GM12878 (cell line): ENCODE data around the gene FOXA2. TPM values are rescaled to one million over a fixed set of nuclear protein-coding genes. Genes with fewer than 3 reads are reported as not detected.

ENCODE experiments used
- ATAC-seq: fragments of 200-7000 bp; cut with Tn5 transposase; 3 replicates; pipeline ENCODE4 v1.9.1; 2020; ENCODE audit warnings: mild to moderate bottlenecking, moderate library complexity
- BruUV-seq: library from RNA; stranded (reverse); fragments of 400-500 nt; replicated peaks from 2 replicates; lab custom pipeline; 2021; lab: Mats Ljungman, UMichigan
- CTCF ChIA-PET: fragments of 300-600 bp; sonication (Branson Sonifier 250); formaldehyde crosslinking; extraction: SDS; loops from one replicate; lab custom pipeline; 2021; ENCODE audit warnings: inconsistent platforms; lab: Yijun Ruan, JAX
- POLR2A ChIA-PET: fragments of 350-600 bp; formaldehyde crosslinking; extraction: SDS; loops from one replicate; lab custom pipeline; 2021; ENCODE audit warnings: inconsistent platforms; lab: Charles Lee
- RAD21 ChIA-PET: fragments of 300-600 bp; sonication (Branson Sonifier 250); formaldehyde crosslinking; loops from one replicate; lab custom pipeline; 2023; ENCODE audit warnings: antibody characterized with exemption; ENCODE audit not compliant: unreplicated experiment; lab: Charles Lee
- SMC1A ChIA-PET: fragments of 300-600 bp; sonication (Branson Sonifier 250); formaldehyde crosslinking; loops from one replicate; lab custom pipeline; 2023; ENCODE audit not compliant: unreplicated experiment, uncharacterized antibody; lab: Charles Lee
- DNase-seq: peaks from one replicate; pipeline ENCODE4 v3.0.0-alpha.2; 2011; ENCODE audit warnings: low read depth, low spot score
- FAIRE-seq: peaks from 3 replicates; lab custom pipeline; 2011; peaks lifted over from hg19 to GRCh38; lab: Jason Lieb, UNC
- H2AFZ ChIP-seq: 2 replicates; pipeline ENCODE4 v1.6.0; 2011; ENCODE audit warnings: low read depth, low read length, control low read depth; ENCODE audit not compliant: control insufficient read depth
- H3K27ac ChIP-seq: 2 replicates; pipeline ENCODE4 v1.5.1; 2011; ENCODE audit warnings: control low read depth; ENCODE audit not compliant: control insufficient read depth, insufficient read depth
- H3K27me3 ChIP-seq, 2 experiments: replicated peaks in 1 of 2; 2 replicates each; pipeline versions ENCODE4 v1.6.0 to v1.6.1; 2011; ENCODE audit warnings: low read length in 1 of 2; ENCODE audit not compliant: control insufficient read depth in 2 of 2, insufficient read depth in 2 of 2
- H3K36me3 ChIP-seq, 2 experiments: 2 replicates each; pipeline ENCODE4 v1.5.1; 2011; ENCODE audit warnings: low read length in 1 of 2; ENCODE audit not compliant: control insufficient read depth in 2 of 2, insufficient read depth in 2 of 2
- H3K4me1 ChIP-seq: 2 replicates; pipeline ENCODE4 v1.6.1; 2011; ENCODE audit warnings: mild to moderate bottlenecking, low read length, moderate library complexity, mixed read lengths; ENCODE audit not compliant: control insufficient read depth, insufficient read depth
- H3K4me2 ChIP-seq: 2 replicates; pipeline ENCODE4 v1.6.0; 2011; ENCODE audit warnings: control low read depth; ENCODE audit not compliant: control insufficient read depth, insufficient read depth
- H3K4me3 ChIP-seq: fragments of 200-600 bp; sonication (generic); 2 replicates; pipeline ENCODE4 v1.5.1; 2016
- H3K79me2 ChIP-seq: 2 replicates; pipeline ENCODE4 v1.6.0; 2011; ENCODE audit warnings: low read length; ENCODE audit not compliant: control insufficient read depth, insufficient read depth
- H3K9ac ChIP-seq: 2 replicates; pipeline ENCODE4 v1.8.0; 2011; ENCODE audit warnings: low read length, control low read depth, mixed read lengths; ENCODE audit not compliant: control insufficient read depth, insufficient read depth
- H3K9me3 ChIP-seq: replicated peaks from 3 replicates; pipeline ENCODE4 v1.5.1; 2011; ENCODE audit warnings: mild to moderate bottlenecking, low read length; ENCODE audit not compliant: control insufficient read depth, insufficient read depth
- H4K20me1 ChIP-seq: 2 replicates; pipeline ENCODE4 v1.6.0; 2011; ENCODE audit not compliant: control insufficient read depth, insufficient read depth
- BACH1 ChIP-seq: fragments of 450-650 bp; IDR thresholded peaks from 2 replicates; pipeline ENCODE4 v1.6.1; 2017; ENCODE audit warnings: mild to moderate bottlenecking, borderline replicate concordance
- HDAC6 ChIP-seq: fragments of 200-600 bp; sonication (generic); IDR thresholded peaks from one replicate; pipeline ENCODE4 v1.8.0; 2017; ENCODE audit warnings: antibody characterized with exemption; ENCODE audit not compliant: unreplicated experiment
- JUND ChIP-seq: IDR thresholded peaks from 2 replicates; pipeline ENCODE4 v1.6.1; 2012; ENCODE audit warnings: low read depth, mild to moderate bottlenecking, low read length, improper control_type of control experiment, moderate library complexity
- MTA2 ChIP-seq: fragments of 450-650 bp; IDR thresholded peaks from 2 replicates; pipeline ENCODE4 v1.6.1; 2016; ENCODE audit warnings: low read depth, mild to moderate bottlenecking, moderate library complexity
- PAX8 ChIP-seq: fragments of 450-650 bp; IDR thresholded peaks from 2 replicates; pipeline ENCODE4 v1.6.1; 2017; ENCODE audit warnings: mild to moderate bottlenecking, moderate library complexity
- POLR2A ChIP-seq: IDR thresholded peaks from 2 replicates; pipeline ENCODE4 v1.6.1; 2011; ENCODE audit warnings: low read depth, mild to moderate bottlenecking, low read length
- POLR2AphosphoS2 ChIP-seq: IDR thresholded peaks from 2 replicates; pipeline ENCODE4 v1.6.1; 2011; ENCODE audit warnings: low read depth, mild to moderate bottlenecking, low read length, improper control_type of control experiment, moderate library complexity
- ZNF384 ChIP-seq: IDR thresholded peaks from 2 replicates; pipeline ENCODE4 v1.6.1; 2012; ENCODE audit warnings: low read depth, mild to moderate bottlenecking, low read length, improper control_type of control experiment, borderline replicate concordance
- WGBS: methylation state at CpG from one replicate; pipeline ENCODE4 v1.1.6; 2016; ENCODE audit warnings: low lambda C conversion rate; ENCODE audit not compliant: insufficient replicate concordance, insufficient coverage; ENCODE audit errors: missing lambda C conversion rate; 5-methylcytosine and 5-hydroxymethylcytosine counted together
- in situ Hi-C: fragments of 300-500 bp; cut with MboI; formaldehyde crosslinking; loops from 9 replicates; pipeline ENCODE4 v1.14.3; 2018; ENCODE audit warnings: mixed read lengths
- intact Hi-C: fragments of 100-400 bp; cut with micrococcal nuclease; formaldehyde crosslinking; loops from one replicate; pipeline ENCODE4 v1.14.2; 2022; ENCODE audit not compliant: unreplicated experiment
- polyA plus RNA-seq, 11 experiments: library from polyadenylated mRNA; depleted of rRNA in 4 of 11; unstranded in 6 of 11; stranded (reverse) in 5 of 11; fragments of >200 nt; fragmentation: Nextera tagmentation in 4 of 11; fragmentation: Illumina TruSeq in 1 of 11; extraction: Ambion mirVana in 4 of 11; extraction: Trizol in 1 of 11; gene quantifications; 1 replicate in 1 of 11; 2 replicates in 10 of 11; pipeline versions ENCODE4 v1.2.1 to v1.2.3, GENCODE V29; 2011 to 2016; ENCODE audit warnings: inconsistent platforms in 2 of 11, missing spikeins in 2 of 11, low read depth in 1 of 11
- total RNA-seq, 4 experiments: library from RNA; depleted of rRNA in 3 of 4; stranded (reverse); fragments of >200 nt in 3 of 4; fragmentation: Illumina TruSeq in 1 of 4; extraction: Trizol in 1 of 4; gene quantifications; 2 replicates each; pipeline versions ENCODE4 v1.2.1 to v1.2.3, GENCODE V29; 2013 to 2021
- TF ChIP-seq, protein P1 (sequence below): IDR thresholded peaks from 2 replicates; pipeline ENCODE4 v1.6.1; 2012; ENCODE audit warnings: mild to moderate bottlenecking, low read depth, low read length
- TF ChIP-seq, protein P2 (sequence below): IDR thresholded peaks from 2 replicates; pipeline ENCODE4 v1.6.1; 2011; ENCODE audit warnings: mild to moderate bottlenecking, low read depth, low read length, moderate library complexity; ENCODE audit not compliant: insufficient replicate concordance
- TF ChIP-seq, protein P3 (sequence below): fragments of 450-650 bp; IDR thresholded peaks from 2 replicates; pipeline ENCODE4 v1.6.1; 2017; ENCODE audit warnings: mild to moderate bottlenecking, low read depth, inconsistent platforms; ENCODE audit not compliant: poor library complexity, severe bottlenecking
- TF ChIP-seq, protein P4 (sequence below): fragments of 450-650 bp; IDR thresholded peaks from 2 replicates; pipeline ENCODE4 v1.6.1; 2018; ENCODE audit warnings: borderline replicate concordance, mild to moderate bottlenecking; ENCODE audit not compliant: partially characterized antibody

FOXA2 gene
- total and polyA plus RNA-seq, 10 of the 15 experiments (the other 5 are each of a cell fraction or from before 2014, with no cell fraction given) = not detected

DNA sequence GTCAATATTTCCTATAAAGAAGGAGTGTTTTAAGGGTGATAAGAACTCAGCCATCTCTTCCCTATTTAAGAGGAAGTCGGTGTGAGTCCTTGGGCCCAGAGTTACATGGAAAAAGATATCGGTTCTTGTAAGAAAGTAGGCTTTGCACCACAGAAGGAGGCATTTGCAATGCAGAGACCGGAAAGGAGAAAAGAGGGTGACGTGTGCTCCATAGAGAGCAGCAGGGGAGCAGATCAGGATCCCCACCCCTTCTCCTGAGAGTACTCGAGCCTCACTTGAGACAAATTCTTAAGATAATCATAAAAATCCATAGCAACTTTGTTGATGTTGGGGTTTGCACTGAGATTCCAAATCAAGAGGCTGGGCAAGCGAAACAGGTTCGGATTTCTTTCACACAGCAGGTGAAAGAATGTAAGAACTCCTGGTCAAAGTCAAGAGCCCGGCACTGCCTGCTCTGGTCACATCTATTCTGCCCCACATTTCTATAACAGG lies 27.8 kb downstream of the FOXA2 start (continued):
- TF ChIP-seq, protein P1, sequence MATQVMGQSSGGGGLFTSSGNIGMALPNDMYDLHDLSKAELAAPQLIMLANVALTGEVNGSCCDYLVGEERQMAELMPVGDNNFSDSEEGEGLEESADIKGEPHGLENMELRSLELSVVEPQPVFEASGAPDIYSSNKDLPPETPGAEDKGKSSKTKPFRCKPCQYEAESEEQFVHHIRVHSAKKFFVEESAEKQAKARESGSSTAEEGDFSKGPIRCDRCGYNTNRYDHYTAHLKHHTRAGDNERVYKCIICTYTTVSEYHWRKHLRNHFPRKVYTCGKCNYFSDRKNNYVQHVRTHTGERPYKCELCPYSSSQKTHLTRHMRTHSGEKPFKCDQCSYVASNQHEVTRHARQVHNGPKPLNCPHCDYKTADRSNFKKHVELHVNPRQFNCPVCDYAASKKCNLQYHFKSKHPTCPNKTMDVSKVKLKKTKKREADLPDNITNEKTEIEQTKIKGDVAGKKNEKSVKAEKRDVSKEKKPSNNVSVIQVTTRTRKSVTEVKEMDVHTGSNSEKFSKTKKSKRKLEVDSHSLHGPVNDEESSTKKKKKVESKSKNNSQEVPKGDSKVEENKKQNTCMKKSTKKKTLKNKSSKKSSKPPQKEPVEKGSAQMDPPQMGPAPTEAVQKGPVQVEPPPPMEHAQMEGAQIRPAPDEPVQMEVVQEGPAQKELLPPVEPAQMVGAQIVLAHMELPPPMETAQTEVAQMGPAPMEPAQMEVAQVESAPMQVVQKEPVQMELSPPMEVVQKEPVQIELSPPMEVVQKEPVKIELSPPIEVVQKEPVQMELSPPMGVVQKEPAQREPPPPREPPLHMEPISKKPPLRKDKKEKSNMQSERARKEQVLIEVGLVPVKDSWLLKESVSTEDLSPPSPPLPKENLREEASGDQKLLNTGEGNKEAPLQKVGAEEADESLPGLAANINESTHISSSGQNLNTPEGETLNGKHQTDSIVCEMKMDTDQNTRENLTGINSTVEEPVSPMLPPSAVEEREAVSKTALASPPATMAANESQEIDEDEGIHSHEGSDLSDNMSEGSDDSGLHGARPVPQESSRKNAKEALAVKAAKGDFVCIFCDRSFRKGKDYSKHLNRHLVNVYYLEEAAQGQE = no peak
- TF ChIP-seq MTA2 (no peak), ZNF384 (no peak), POLR2AphosphoS2 (no peak)
- TF ChIP-seq, protein P2, sequence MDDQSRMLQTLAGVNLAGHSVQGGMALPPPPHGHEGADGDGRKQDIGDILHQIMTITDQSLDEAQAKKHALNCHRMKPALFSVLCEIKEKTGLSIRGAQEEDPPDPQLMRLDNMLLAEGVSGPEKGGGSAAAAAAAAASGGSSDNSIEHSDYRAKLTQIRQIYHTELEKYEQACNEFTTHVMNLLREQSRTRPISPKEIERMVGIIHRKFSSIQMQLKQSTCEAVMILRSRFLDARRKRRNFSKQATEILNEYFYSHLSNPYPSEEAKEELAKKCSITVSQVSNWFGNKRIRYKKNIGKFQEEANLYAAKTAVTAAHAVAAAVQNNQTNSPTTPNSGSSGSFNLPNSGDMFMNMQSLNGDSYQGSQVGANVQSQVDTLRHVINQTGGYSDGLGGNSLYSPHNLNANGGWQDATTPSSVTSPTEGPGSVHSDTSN = no peak

DNA sequence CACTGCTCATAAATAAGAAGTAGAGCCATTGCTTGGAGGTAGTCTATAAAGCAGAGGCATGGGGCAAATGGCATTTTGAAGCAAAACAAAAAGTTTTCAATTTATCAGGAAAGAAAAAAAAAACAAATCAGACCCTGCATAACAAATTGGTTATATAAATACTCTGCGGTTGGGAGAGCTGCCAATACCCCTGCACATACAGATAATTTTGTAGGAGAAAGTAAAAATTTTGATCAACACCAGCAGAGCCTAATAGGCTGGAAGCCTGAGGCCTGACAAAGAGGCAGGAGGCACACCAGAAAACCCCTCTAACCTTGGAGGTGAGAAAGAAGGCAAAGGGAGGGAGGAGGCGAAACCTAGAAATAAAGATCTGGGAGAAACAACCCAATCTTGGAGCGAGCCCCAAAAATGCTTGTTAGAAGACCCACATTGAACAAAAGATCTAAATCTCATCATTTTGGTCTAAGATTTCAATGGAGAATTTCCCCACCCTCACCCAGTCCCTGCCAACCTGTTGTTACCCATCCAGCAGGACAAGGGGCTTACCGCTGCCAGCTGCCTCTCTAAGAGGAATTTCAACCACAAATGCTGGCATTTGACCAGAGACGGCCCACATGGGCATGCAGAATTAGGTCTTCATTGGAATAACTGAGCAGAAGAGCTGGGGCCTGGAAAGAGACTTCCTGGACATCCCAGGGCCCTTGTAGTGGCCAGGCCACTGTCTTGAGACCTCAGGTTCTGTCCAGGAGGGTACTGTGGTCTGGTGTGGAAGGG lies 28.4 kb downstream of the FOXA2 start:
- ChIA-PET POLR2A (no interaction called here), SMC1A (no interaction called here), RAD21 (no interaction called here), CTCF (no interaction called here)
- H3K27ac ChIP-seq = no peak overlapping the region
- no TSS peak for BruUV-seq
- H4K20me1 ChIP-seq = no peaks in the 10 kb centered on the region
- H2AFZ ChIP-seq = no peak overlapping the region
- intact Hi-C loops = no loop called here
- H3K27me3 ChIP-seq = peaks cover 0 to 4% of the 10 kb centered on the region in 2 experiments; a peak in 3 of 4 replicates
- H3K36me3 ChIP-seq = no peaks in the 10 kb centered on the region
- WGBS = 9% methylated on average over 5 of the region's 5 CpGs
- H3K4me2 ChIP-seq = no peak overlapping the region
- no peak for ATAC-seq
- no peaks in the 10 kb centered on the region for H3K4me1 ChIP-seq
- no peak overlapping the region for H3K4me3 ChIP-seq
- in situ Hi-C loops = no loop called here
- no peak overlapping the region for H3K9ac ChIP-seq
- no peak for FAIRE-seq
- no peaks in the 10 kb centered on the region for H3K79me2 ChIP-seq
- DNase-seq = no peak
- no peaks in the 10 kb centered on the region for H3K9me3 ChIP-seq
- TF ChIP-seq, protein P3, sequence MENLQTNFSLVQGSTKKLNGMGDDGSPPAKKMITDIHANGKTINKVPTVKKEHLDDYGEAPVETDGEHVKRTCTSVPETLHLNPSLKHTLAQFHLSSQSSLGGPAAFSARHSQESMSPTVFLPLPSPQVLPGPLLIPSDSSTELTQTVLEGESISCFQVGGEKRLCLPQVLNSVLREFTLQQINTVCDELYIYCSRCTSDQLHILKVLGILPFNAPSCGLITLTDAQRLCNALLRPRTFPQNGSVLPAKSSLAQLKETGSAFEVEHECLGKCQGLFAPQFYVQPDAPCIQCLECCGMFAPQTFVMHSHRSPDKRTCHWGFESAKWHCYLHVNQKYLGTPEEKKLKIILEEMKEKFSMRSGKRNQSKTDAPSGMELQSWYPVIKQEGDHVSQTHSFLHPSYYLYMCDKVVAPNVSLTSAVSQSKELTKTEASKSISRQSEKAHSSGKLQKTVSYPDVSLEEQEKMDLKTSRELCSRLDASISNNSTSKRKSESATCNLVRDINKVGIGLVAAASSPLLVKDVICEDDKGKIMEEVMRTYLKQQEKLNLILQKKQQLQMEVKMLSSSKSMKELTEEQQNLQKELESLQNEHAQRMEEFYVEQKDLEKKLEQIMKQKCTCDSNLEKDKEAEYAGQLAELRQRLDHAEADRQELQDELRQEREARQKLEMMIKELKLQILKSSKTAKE = no peak
- TF ChIP-seq HDAC6 (no peak), PAX8 (no peak), BACH1 (no peak), POLR2A (no peak), JUND (no peak)
- TF ChIP-seq, protein P4, sequence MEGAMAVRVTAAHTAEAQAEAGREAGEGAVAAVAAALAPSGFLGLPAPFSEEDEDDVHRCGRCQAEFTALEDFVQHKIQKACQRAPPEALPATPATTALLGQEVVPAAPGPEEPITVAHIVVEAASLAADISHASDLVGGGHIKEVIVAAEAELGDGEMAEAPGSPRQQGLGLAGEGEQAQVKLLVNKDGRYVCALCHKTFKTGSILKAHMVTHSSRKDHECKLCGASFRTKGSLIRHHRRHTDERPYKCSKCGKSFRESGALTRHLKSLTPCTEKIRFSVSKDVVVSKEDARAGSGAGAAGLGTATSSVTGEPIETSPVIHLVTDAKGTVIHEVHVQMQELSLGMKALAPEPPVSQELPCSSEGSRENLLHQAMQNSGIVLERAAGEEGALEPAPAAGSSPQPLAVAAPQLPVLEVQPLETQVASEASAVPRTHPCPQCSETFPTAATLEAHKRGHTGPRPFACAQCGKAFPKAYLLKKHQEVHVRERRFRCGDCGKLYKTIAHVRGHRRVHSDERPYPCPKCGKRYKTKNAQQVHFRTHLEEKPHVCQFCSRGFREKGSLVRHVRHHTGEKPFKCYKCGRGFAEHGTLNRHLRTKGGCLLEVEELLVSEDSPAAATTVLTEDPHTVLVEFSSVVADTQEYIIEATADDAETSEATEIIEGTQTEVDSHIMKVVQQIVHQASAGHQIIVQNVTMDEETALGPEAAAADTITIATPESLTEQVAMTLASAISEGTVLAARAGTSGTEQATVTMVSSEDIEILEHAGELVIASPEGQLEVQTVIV = no peak
